ENCODE data around the gene RAB7A. TPM values are rescaled to one million over a fixed set of nuclear protein-coding genes. Genes with fewer than 3 reads are reported as not detected.

Gene RAB7A
- 100 to 1,000 TPM in 3 of 4 donors, 10 to 100 TPM in 1; 98.9 to 114 (median 110) TPM for total RNA-seq

DNA sequence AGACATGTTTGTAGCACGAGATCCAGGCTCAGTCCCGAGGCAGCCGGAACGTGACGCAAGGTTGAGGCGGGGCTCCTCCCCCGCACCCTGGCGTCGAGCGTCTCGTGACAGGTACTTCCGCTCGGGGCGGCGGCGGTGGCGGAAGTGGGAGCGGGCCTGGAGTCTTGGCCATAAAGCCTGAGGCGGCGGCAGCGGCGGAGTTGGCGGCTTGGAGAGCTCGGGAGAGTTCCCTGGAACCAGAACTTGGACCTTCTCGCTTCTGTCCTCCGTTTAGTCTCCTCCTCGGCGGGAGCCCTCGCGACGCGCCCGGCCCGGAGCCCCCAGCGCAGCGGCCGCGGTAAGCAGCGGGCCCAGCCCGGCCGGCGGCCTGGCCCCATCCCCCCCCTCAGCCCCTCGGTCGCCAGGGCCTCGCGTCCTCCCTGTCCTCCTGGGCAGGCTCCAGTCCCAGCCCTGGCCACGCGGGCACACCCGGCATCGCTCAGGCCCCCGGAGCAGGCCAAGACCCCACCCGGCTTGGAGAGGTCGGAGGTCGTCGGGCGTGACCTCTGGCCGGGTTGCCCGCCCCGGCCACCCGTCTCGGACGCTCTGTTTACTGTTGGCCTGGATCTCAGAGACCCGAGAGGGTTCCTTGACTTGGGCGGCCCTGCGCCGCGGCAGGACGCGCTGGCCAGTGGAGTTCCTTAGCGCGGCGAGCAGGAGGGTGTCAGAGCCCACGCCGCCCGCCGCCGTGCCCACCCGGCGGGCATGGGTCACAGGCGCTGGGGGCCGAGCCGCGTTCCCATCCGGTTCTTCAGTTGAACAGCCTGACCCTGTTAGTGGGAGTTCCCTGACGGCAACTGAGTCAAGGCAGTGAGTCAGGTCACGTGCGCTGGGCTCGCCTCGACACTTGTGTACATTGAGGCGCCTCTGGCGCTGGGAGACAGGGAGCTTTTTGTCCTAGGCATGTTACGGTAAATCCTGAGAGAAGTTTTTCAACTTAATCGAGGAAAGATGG, at the start of gene RAB7A:
Gene RAB7A (plus strand): TSS at position 161 of the 994 bp plus-strand sequence. CDS start 69,185 bp downstream, outside the sequence.
- Histone ChIP-seq H3K4me1 (peaks cover 33 to 38% of the 10 kb centered on the region in 2 donors), H3K4me3 (replicated peaks in 1 of 3) (peak within 1 kb of the TSS; percentile 49 to 100 (median 97)), H3K27ac (peak within 1 kb of the TSS; percentile 86 to 97 (median 97)), H3K36me3 (peaks cover 0 to 4% of the 10 kb centered on the region in 2 donors), H3K27me3 (no peaks in the 10 kb centered on the region), H3K9me3 (no peaks in the 10 kb centered on the region)
- DNase-seq, result peak; percentile 98 to 99
- TF ChIP-seq, protein P1, sequence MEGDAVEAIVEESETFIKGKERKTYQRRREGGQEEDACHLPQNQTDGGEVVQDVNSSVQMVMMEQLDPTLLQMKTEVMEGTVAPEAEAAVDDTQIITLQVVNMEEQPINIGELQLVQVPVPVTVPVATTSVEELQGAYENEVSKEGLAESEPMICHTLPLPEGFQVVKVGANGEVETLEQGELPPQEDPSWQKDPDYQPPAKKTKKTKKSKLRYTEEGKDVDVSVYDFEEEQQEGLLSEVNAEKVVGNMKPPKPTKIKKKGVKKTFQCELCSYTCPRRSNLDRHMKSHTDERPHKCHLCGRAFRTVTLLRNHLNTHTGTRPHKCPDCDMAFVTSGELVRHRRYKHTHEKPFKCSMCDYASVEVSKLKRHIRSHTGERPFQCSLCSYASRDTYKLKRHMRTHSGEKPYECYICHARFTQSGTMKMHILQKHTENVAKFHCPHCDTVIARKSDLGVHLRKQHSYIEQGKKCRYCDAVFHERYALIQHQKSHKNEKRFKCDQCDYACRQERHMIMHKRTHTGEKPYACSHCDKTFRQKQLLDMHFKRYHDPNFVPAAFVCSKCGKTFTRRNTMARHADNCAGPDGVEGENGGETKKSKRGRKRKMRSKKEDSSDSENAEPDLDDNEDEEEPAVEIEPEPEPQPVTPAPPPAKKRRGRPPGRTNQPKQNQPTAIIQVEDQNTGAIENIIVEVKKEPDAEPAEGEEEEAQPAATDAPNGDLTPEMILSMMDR (IDR thresholded peaks at IDR 0.05), result peak in 1 of 6 experiments; percentile 7
- peak; percentile 91 to 93 for TF ChIP-seq POLR2A (IDR thresholded peaks at IDR 0.05)
- intact Hi-C loops (cut with DNase I), result loop anchor here (10.0 kb wide), 1 partner anchor 68 kb away; no protein-coding TSS in a partner anchor
- 0 to 1% methylated on average over 14 to 29 of the region's 93 CpGs for WGBS, 2 donors

DNA sequence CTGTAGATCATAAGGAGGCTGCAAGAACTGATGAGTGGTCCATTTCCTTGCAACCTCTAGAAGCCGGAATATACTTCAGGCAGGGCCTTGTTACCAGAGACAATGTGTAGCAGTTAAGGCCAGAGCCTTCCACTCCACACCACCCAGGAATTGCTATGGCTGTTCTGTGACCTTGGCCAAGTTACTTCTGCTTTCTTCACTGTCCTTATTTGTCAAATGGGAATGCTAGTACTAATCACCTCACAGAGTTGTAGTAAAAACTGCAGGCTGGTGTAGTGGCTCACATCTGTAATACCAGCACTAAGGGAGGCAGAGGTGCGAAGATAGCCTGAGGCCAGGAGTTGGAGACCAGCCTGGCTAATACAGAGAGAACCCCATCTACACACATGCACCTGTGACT, 46.6 kb upstream of the RAB7A start:
- Histone ChIP-seq H3K27me3 (no peaks in the 10 kb centered on the region), H3K4me3 (replicated peaks in 1 of 3) (no peak overlapping the region), H3K9me3 (no peaks in the 10 kb centered on the region), H3K36me3 (no peaks in the 10 kb centered on the region), H3K27ac (no peak overlapping the region), H3K4me1 (peaks cover 0 to 8% of the 10 kb centered on the region in 2 donors)
- TF ChIP-seq, protein P1 (IDR thresholded peaks at IDR 0.05), result no peak
- no peak for TF ChIP-seq POLR2A (IDR thresholded peaks at IDR 0.05)
- WGBS, 2 donors, result 90 to 97% methylated on average over 2 of the region's 2 CpGs
- intact Hi-C loops (cut with DNase I), result loop anchor here (10.0 kb wide), 1 partner anchor 65 kb away; no protein-coding TSS in a partner anchor
- no peak for DNase-seq

DNA sequence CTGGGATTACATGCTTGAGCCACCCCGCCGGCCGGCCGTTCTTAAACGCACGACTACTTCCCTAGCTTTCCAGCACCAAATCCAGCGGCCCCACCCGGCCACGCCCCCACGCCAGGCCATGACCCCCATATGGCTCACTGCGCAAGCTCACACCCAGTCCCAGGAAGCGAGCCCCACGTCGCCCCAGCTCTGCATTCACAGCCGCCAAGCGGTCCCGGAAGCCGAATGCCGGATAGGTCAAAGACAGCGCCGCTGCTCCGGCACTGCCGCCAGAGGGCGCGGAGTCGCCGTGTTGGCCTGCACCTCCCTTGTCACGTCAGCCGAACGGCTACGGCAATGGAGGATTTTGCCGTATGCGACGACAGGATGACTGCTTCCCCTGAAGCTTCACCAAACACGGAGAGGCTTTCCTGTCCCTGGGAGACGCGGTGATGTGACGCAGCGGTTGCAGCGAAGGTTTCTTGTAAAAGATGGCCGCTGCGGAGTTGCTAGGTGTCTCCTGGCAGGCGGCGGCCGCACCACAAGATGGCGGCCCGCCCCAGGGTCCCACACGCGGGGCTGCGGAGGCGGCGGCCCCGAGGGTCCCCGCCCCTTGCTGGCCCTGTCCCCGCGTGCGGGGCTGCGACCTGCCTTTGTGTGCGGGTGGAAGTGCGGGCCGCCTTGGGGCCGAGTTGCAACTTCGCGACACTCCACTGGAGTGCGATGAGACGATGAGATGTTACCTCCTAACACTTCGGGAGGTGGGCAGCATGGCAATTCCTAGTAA, 45.2 kb upstream of the RAB7A start:
- H3K4me1 ChIP-seq, result peaks cover 0 to 8% of the 10 kb centered on the region in 2 donors
- no peaks in the 10 kb centered on the region for H3K36me3 ChIP-seq
- no peaks in the 10 kb centered on the region for H3K27me3 ChIP-seq
- DNase-seq, result peak; percentile 99
- peak overlapping the region; percentile 92 to 96 (median 94) for H3K27ac ChIP-seq
- H3K9me3 ChIP-seq, result no peaks in the 10 kb centered on the region
- intact Hi-C loops (cut with DNase I), result loop anchor here (5.0 to 10.0 kb wide), 2 partner anchors 107 to 164 kb away; no protein-coding TSS in a partner anchor
- H3K4me3 ChIP-seq (replicated peaks in 1 of 3), result peak overlapping the region; percentile 3 to 75 (median 42)
- 0 to 2% methylated on average over 13 to 17 of the region's 67 CpGs for WGBS, 2 donors
- TF ChIP-seq POLR2A (IDR thresholded peaks at IDR 0.05), result peak in 1 of 2 donors; percentile 82
- TF ChIP-seq, protein P1 (IDR thresholded peaks at IDR 0.05), result peak; percentile 90 to 100 (median 98)

DNA sequence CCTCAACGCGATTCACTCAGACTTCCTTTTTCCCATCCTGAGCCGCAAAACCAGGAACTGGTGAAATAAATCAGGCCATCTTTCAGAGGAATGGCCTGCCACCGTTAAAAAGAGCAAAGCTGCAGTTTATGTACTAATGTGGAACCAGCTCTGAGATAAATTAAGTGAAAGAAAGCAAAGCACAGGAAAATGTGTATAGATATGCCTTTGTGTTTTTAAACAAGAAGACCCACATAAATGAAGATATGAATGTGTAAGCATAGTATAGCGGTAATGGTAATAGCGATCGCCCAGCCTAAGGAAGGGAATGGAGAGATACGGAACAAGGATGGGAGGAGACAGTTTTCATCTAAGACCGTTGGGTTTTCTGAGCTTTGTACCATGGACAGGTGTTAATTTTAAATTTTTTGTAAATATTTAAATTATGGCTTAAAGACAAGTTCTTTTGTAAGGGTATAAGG, 44.6 kb upstream of the RAB7A start:
- no peaks in the 10 kb centered on the region for H3K9me3 ChIP-seq
- H3K27ac ChIP-seq, result peak overlapping the region; percentile 92 to 96 (median 94)
- no peak for TF ChIP-seq POLR2A (IDR thresholded peaks at IDR 0.05)
- TF ChIP-seq, protein P1 (IDR thresholded peaks at IDR 0.05), result no peak
- peaks cover 0 to 8% of the 10 kb centered on the region in 2 donors for H3K4me1 ChIP-seq
- H3K36me3 ChIP-seq, result no peaks in the 10 kb centered on the region
- H3K4me3 ChIP-seq (replicated peaks in 1 of 3), result peak overlapping the region; percentile 3 to 75 (median 42)
- intact Hi-C loops (cut with DNase I), result loop anchor here (5.0 to 10.0 kb wide), 2 partner anchors 106 to 163 kb away; no protein-coding TSS in a partner anchor
- 48 to 49% methylated on average over 9 of the region's 9 CpGs for WGBS, 2 donors
- DNase-seq, result no peak
- H3K27me3 ChIP-seq, result no peaks in the 10 kb centered on the region

Data from thyroid gland (tissue), 4 donors.